Measurements from ENCODE around the gene CCDC148. TPM values are rescaled to one million over a fixed set of nuclear protein-coding genes. Genes with fewer than 3 reads are reported as not detected.
"Not testable (repeated sequence)": the region's sequence is repeated elsewhere in the genome, so short reads cannot be mapped to it uniquely, and the experiment has no call there.

CCDC148 gene
- polyA plus RNA-seq, 2 donors: 0.13 to 0.29 TPM

DNA sequence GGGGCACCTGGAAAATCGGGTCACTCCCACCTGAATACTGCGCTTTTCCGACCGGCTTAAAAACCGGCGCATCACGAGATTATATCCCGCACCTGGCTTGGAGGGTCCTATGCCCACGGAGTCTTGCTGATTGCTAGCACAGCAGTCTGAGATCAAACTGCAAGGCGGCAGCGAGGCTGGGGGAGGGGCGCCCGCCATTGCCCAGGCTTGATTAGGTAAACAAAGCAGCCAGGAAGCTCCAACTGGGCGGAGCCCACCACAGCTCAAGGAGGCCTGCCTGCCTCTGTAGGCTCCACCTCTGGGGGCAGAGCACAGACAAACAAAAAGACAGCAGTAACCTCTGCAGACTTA, 105.1 kb downstream of the CCDC148 start:
- not testable (repeated sequence) for H3K27me3 ChIP-seq (ENCODE audit: control insufficient read depth in 1 of 2, insufficient read depth in 2 of 2, low read length in 2 of 2); H3K27ac ChIP-seq (ENCODE audit: low read depth in 2 of 2, low read length in 1 of 2); H3K4me1 ChIP-seq (ENCODE audit: control insufficient read depth in 2 of 2, insufficient read depth in 2 of 2, low read length in 1 of 2); H3K9me3 ChIP-seq (ENCODE audit: control insufficient read depth in 2 of 2, insufficient read depth in 1 of 2, low read depth in 1 of 2, low read length in 1 of 2); H3K36me3 ChIP-seq (ENCODE audit: control insufficient read depth in 2 of 2, insufficient read depth in 2 of 2, low read length in 1 of 2); H3K4me3 ChIP-seq (ENCODE audit: low read depth in 1 of 2, low read length in 2 of 2)
- WGBS, 2 donors: 93 to 94% methylated on average over 8 to 9 of the region's 14 CpGs

DNA sequence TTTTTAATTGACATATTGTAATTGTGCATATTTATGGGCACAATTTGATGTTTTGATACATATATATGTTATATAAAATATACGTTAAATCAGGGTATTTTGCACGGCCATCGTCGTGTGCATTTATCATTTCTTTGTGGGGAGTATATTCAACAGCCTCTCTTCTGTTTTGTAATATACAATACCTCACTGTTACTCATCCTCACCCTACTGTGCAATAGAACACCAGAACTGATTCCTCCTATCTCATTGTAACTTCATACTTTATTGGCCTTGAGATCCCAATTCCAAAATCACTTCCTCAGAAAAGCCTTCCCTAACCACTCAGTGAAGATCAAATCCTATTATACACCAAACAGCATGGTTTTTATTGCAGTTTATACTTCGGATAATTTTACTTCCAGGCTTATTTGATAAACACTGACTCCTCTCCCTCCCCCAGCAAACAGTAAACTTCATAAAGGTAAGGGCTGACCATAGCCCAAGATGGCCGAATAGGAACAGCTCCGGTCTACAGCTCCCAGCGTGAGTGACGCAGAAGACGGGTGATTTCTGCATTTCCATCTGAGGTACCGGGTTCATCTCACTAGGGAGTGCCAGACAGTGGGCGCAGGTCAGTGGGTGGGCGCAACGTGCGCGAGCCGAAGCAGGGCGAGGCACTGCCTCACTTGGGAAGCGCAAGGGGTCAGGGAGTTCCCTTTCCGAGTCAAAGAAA, 105.6 kb downstream of the CCDC148 start:
- not testable (repeated sequence) for H3K4me1 ChIP-seq (ENCODE audit: control insufficient read depth in 2 of 2, insufficient read depth in 2 of 2, low read length in 1 of 2)

DNA sequence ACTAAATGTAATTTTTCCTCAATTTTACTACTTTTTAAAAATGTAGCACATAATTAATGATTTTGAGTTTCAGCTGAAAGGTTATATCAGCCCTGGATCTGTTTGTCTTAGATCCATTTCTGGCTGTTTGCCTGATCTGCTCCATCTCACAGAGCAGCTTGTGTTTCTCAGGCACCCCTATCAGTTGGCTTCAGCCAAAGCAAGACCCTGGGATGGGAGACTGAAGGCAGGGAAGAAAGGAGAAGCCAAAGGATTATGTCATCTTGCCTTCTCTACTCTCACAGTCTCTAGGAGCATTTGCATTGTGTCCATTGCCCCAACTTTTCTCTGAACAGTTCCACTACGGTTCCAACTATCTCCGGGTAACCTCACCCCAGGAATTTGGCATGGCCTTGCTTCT, 110.5 kb downstream of the CCDC148 start:
- no peak overlapping the region for H3K4me3 ChIP-seq (ENCODE audit: low read depth in 1 of 2, low read length in 2 of 2)

More for the DNA sequence above, 105.6 kb downstream of the CCDC148 start:
- WGBS, 2 donors: 92 to 97% methylated on average over 19 to 20 of the region's 20 CpGs
- not testable (repeated sequence) for H3K9me3 ChIP-seq (ENCODE audit: control insufficient read depth in 2 of 2, insufficient read depth in 1 of 2, low read depth in 1 of 2, low read length in 1 of 2); H3K4me3 ChIP-seq (ENCODE audit: low read depth in 1 of 2, low read length in 2 of 2); H3K36me3 ChIP-seq (ENCODE audit: control insufficient read depth in 2 of 2, insufficient read depth in 2 of 2, low read length in 1 of 2); H3K27ac ChIP-seq (ENCODE audit: low read depth in 2 of 2, low read length in 1 of 2); H3K27me3 ChIP-seq (ENCODE audit: control insufficient read depth in 1 of 2, insufficient read depth in 2 of 2, low read length in 2 of 2)

DNA sequence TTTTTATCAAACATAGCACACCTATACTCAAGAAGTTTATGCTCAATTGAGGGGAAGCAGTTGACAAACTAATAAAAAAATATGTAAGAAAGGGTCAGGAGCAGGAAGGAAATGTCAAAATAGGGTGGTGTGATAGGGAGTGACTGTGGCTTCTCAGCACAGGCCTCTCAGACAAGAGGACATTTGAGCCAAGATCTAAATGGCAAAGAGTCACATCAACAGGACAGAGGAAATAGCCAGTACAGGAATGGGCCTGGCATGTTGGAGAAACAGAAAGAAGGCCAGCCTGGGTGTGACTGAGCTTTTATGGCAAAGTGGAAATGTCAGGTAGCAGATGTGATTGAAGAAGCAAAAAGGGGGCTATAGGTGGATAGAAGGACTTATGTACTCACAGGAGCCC, 117.0 kb downstream of the CCDC148 start:
- H3K4me3 ChIP-seq (ENCODE audit: low read depth in 1 of 2, low read length in 2 of 2): no peak overlapping the region
- H3K4me1 ChIP-seq (ENCODE audit: control insufficient read depth in 2 of 2, insufficient read depth in 2 of 2, low read length in 1 of 2): no peaks in the 10 kb centered on the region
- H3K36me3 ChIP-seq (ENCODE audit: control insufficient read depth in 2 of 2, insufficient read depth in 2 of 2, low read length in 1 of 2): no peaks in the 10 kb centered on the region
- no peak overlapping the region for H3K27ac ChIP-seq (ENCODE audit: low read depth in 2 of 2, low read length in 1 of 2)
- no peaks in the 10 kb centered on the region for H3K27me3 ChIP-seq (ENCODE audit: control insufficient read depth in 1 of 2, insufficient read depth in 2 of 2, low read length in 2 of 2)
- no peaks in the 10 kb centered on the region for H3K9me3 ChIP-seq (ENCODE audit: control insufficient read depth in 2 of 2, insufficient read depth in 1 of 2, low read depth in 1 of 2, low read length in 1 of 2)

More for the DNA sequence above, 110.5 kb downstream of the CCDC148 start:
- 79 to 81% methylated on average over 2 of the region's 2 CpGs for WGBS, 2 donors
- Histone ChIP-seq H3K36me3 (ENCODE audit: control insufficient read depth in 2 of 2, insufficient read depth in 2 of 2, low read length in 1 of 2) (no peaks in the 10 kb centered on the region), H3K9me3 (ENCODE audit: control insufficient read depth in 2 of 2, insufficient read depth in 1 of 2, low read depth in 1 of 2, low read length in 1 of 2) (no peaks in the 10 kb centered on the region), H3K27ac (ENCODE audit: low read depth in 2 of 2, low read length in 1 of 2) (no peak overlapping the region), H3K27me3 (ENCODE audit: control insufficient read depth in 1 of 2, insufficient read depth in 2 of 2, low read length in 2 of 2) (no peaks in the 10 kb centered on the region), H3K4me1 (ENCODE audit: control insufficient read depth in 2 of 2, insufficient read depth in 2 of 2, low read length in 1 of 2) (no peaks in the 10 kb centered on the region)

DNA sequence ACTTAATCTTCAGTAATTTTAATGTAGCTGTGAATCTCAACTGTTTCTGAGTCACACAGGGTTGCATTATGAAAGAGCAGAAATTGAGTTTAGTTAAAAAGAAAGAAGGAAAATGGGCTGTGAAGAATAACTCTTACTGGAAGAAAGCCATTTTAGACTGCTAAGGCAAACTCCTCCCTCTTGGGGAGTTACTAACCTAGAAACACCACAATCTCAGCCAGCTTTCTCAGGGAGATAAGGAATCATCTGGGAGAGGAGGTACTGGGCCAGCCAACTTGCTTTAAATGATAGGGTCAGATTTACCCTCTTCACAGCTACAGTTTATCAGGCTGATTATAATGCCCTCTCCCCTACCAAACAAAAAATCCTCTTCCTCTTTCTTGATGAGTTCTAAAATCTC, 119.5 kb downstream of the CCDC148 start:
- no peaks in the 10 kb centered on the region for H3K36me3 ChIP-seq (ENCODE audit: control insufficient read depth in 2 of 2, insufficient read depth in 2 of 2, low read length in 1 of 2)

DNA sequence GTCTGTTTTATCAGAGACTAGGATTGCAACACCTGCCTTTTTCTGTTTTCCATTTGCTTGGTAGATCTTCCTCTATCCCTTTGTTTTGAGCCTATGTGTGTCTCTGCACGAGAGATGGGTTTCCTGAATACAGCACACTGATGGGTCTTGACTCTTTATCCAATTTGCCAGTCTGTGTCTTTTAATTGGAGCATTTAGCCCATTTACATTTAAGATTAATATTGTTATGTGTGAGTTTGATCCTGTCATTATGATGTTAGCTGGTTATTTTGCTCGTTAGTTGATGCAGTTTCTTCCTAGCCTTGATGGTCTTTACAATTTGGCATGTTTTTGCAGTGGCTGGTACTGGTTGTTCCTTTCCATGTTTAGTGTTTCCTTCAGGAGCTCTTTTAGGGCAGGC, 124.8 kb downstream of the CCDC148 start:
- not testable (repeated sequence) for H3K4me3 ChIP-seq (ENCODE audit: low read depth in 1 of 2, low read length in 2 of 2); H3K27ac ChIP-seq (ENCODE audit: low read depth in 2 of 2, low read length in 1 of 2); H3K27me3 ChIP-seq (ENCODE audit: control insufficient read depth in 1 of 2, insufficient read depth in 2 of 2, low read length in 2 of 2); H3K4me1 ChIP-seq (ENCODE audit: control insufficient read depth in 2 of 2, insufficient read depth in 2 of 2, low read length in 1 of 2); H3K36me3 ChIP-seq (ENCODE audit: control insufficient read depth in 2 of 2, insufficient read depth in 2 of 2, low read length in 1 of 2); H3K9me3 ChIP-seq (ENCODE audit: control insufficient read depth in 2 of 2, insufficient read depth in 1 of 2, low read depth in 1 of 2, low read length in 1 of 2)
- 69 to 80% methylated on average over 2 of the region's 2 CpGs for WGBS, 2 donors

More for the DNA sequence above, 119.5 kb downstream of the CCDC148 start:
- Histone ChIP-seq H3K9me3 (ENCODE audit: control insufficient read depth in 2 of 2, insufficient read depth in 1 of 2, low read depth in 1 of 2, low read length in 1 of 2) (no peaks in the 10 kb centered on the region), H3K27me3 (ENCODE audit: control insufficient read depth in 1 of 2, insufficient read depth in 2 of 2, low read length in 2 of 2) (no peaks in the 10 kb centered on the region), H3K4me1 (ENCODE audit: control insufficient read depth in 2 of 2, insufficient read depth in 2 of 2, low read length in 1 of 2) (no peaks in the 10 kb centered on the region), H3K27ac (ENCODE audit: low read depth in 2 of 2, low read length in 1 of 2) (no peak overlapping the region), H3K4me3 (ENCODE audit: low read depth in 1 of 2, low read length in 2 of 2) (no peak overlapping the region)

DNA sequence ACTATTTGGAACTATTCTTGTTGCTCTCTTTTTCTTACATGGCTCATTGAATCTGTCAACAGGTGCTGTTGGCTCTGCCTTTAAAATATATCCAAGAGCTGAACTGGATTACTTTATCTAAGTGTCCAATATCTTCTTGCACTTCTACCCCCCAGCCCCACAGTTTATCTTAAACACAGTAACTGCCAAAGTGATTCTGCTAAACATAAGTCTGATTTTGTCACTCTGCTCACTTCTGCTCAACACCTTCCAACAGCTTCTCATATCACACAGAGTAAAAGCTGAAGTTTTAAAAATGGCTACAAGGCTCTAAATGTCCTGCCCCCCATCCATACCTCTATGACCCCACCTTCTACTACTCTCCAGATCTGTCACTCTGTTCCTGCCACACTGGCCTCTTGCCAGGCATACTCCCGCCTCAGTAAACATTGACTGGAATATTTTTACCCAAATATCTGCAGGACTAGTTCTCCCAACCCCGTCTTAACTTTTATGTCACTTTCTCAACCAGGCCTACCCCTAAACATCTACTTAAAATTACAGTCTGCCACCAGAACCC, 130.7 kb downstream of the CCDC148 start:
- WGBS, 2 donors: 62 to 68% methylated on average over 2 of the region's 2 CpGs
- H3K4me1 ChIP-seq (ENCODE audit: control insufficient read depth in 2 of 2, insufficient read depth in 2 of 2, low read length in 1 of 2): no peaks in the 10 kb centered on the region
- no peaks in the 10 kb centered on the region for H3K36me3 ChIP-seq (ENCODE audit: control insufficient read depth in 2 of 2, insufficient read depth in 2 of 2, low read length in 1 of 2)
- H3K4me3 ChIP-seq (ENCODE audit: low read depth in 1 of 2, low read length in 2 of 2): no peak overlapping the region
- H3K9me3 ChIP-seq (ENCODE audit: control insufficient read depth in 2 of 2, insufficient read depth in 1 of 2, low read depth in 1 of 2, low read length in 1 of 2): no peaks in the 10 kb centered on the region
- no peak overlapping the region for H3K27ac ChIP-seq (ENCODE audit: low read depth in 2 of 2, low read length in 1 of 2)
- no peaks in the 10 kb centered on the region for H3K27me3 ChIP-seq (ENCODE audit: control insufficient read depth in 1 of 2, insufficient read depth in 2 of 2, low read length in 2 of 2)

DNA sequence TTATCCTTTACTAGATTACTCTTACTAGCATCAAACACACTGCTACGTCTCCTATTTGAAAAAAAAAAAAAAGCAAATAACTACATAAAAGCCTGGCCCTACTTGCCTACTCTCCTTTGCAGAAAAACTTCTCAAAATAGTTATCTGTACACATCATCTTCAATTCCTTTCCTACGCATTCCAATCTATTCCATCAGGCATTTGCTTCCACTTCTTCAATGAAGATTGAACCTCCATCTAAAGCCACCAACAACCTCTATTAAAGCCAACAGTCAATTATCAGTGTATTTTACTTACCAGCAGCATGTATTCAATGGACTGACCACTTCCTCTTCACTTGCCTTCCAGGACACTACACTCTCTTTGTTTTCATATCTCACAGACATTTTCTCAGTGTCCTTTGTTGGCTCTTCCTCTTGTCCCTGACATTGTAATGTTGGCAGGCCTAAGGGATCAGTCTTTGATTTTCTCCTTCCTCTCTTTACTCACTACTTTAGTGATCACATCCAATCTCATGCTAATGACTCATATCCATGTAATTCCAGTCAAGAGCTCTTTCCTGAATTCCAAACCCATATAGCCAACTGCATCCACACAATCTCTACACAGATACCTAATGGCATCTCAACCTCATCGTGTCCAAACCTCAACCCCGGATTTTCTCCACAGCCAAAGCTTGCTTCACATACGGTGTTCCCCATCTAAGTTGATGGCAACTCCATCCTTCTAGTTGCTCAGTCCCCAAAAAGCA, 131.3 kb downstream of the CCDC148 start:
- H3K36me3 ChIP-seq (ENCODE audit: control insufficient read depth in 2 of 2, insufficient read depth in 2 of 2, low read length in 1 of 2): no peaks in the 10 kb centered on the region
- no peaks in the 10 kb centered on the region for H3K4me1 ChIP-seq (ENCODE audit: control insufficient read depth in 2 of 2, insufficient read depth in 2 of 2, low read length in 1 of 2)
- H3K27me3 ChIP-seq (ENCODE audit: control insufficient read depth in 1 of 2, insufficient read depth in 2 of 2, low read length in 2 of 2): no peaks in the 10 kb centered on the region
- WGBS, 2 donors: 94% methylated on average over 5 of the region's 5 CpGs
- H3K9me3 ChIP-seq (ENCODE audit: control insufficient read depth in 2 of 2, insufficient read depth in 1 of 2, low read depth in 1 of 2, low read length in 1 of 2): no peaks in the 10 kb centered on the region
- no peak overlapping the region for H3K27ac ChIP-seq (ENCODE audit: low read depth in 2 of 2, low read length in 1 of 2)
- H3K4me3 ChIP-seq (ENCODE audit: low read depth in 1 of 2, low read length in 2 of 2): no peak overlapping the region

DNA sequence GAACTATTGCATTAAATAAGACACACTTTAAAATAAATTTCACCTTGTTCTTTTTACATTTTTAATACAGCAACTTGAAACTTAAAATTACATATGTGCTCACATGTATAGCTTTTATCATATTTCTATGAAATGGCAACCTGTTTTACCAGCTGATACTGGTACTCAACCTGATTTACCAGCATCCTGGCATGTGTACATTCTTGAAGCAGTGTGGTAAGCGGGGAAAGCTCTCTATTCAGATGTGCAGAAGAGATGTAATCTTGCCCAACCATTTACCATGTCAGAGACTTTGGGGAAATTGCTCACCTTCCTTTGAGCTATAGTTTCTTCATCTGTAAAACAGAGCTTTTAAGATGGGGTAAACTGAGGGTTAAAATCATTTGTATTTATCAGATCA, 133.2 kb downstream of the CCDC148 start:
- no peaks in the 10 kb centered on the region for H3K36me3 ChIP-seq (ENCODE audit: control insufficient read depth in 2 of 2, insufficient read depth in 2 of 2, low read length in 1 of 2)
- 84 to 85% methylated on average over 1 of the region's 1 CpG for WGBS, 2 donors

DNA sequence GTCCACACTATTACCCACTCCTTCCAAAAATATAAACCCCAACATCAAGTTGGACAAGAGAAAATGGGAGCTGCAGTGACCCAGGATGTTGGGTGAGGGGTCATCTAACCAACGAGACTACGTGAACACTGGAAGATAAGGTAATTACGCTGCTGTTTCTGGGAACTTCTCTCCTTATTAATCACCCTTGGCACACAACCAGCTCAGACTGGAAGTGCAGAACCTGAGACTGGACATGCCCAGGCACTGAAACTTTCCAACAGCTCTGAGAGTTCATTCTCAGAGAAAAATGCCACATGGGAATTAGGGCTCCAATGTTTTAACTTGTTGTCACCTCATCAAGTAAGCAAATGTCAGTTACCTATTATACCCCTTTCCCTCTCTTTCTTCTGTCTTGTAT, 135.3 kb downstream of the CCDC148 start:
- Histone ChIP-seq H3K27ac (ENCODE audit: low read depth in 2 of 2, low read length in 1 of 2) (no peak overlapping the region), H3K9me3 (ENCODE audit: control insufficient read depth in 2 of 2, insufficient read depth in 1 of 2, low read depth in 1 of 2, low read length in 1 of 2) (no peaks in the 10 kb centered on the region), H3K36me3 (ENCODE audit: control insufficient read depth in 2 of 2, insufficient read depth in 2 of 2, low read length in 1 of 2) (no peaks in the 10 kb centered on the region), H3K4me3 (ENCODE audit: low read depth in 1 of 2, low read length in 2 of 2) (peak overlapping the region in 1 of 2 donors; percentile 7), H3K4me1 (ENCODE audit: control insufficient read depth in 2 of 2, insufficient read depth in 2 of 2, low read length in 1 of 2) (no peaks in the 10 kb centered on the region), H3K27me3 (ENCODE audit: control insufficient read depth in 1 of 2, insufficient read depth in 2 of 2, low read length in 2 of 2) (no peaks in the 10 kb centered on the region)
- 27 to 29% methylated on average over 3 of the region's 3 CpGs for WGBS, 2 donors

More for the DNA sequence above, 133.2 kb downstream of the CCDC148 start:
- H3K4me1 ChIP-seq (ENCODE audit: control insufficient read depth in 2 of 2, insufficient read depth in 2 of 2, low read length in 1 of 2): no peaks in the 10 kb centered on the region
- no peaks in the 10 kb centered on the region for H3K9me3 ChIP-seq (ENCODE audit: control insufficient read depth in 2 of 2, insufficient read depth in 1 of 2, low read depth in 1 of 2, low read length in 1 of 2)
- no peaks in the 10 kb centered on the region for H3K27me3 ChIP-seq (ENCODE audit: control insufficient read depth in 1 of 2, insufficient read depth in 2 of 2, low read length in 2 of 2)
- H3K27ac ChIP-seq (ENCODE audit: low read depth in 2 of 2, low read length in 1 of 2): no peak overlapping the region
- H3K4me3 ChIP-seq (ENCODE audit: low read depth in 1 of 2, low read length in 2 of 2): no peak overlapping the region
